IMR-90 (cell line): ENCODE measurements around the gene ANO2. TPM values are rescaled to one million over a fixed set of nuclear protein-coding genes. Genes with fewer than 3 reads are reported as not detected.

Source experiments
- ATAC-seq: fragments of 200-7000 bp; cut with Tn5 transposase; 2 replicates; pipeline ENCODE4 v1.9.1; 2020; ENCODE audit warnings: low read depth, mild to moderate bottlenecking, moderate library complexity
- BruUV-seq: library from RNA; stranded (reverse); fragments of 400-500 nt; replicated peaks from 2 replicates; lab custom pipeline; 2021; lab: Mats Ljungman, UMichigan
- CTCF ChIA-PET: fragments of 300-600 bp; formaldehyde crosslinking; extraction: SDS; loops from one replicate; lab custom pipeline; 2021; ENCODE audit warnings: antibody characterized with exemption; lab: Yijun Ruan, JAX
- POLR2A ChIA-PET: fragments of 300-600 bp; sonication (Branson Sonifier 250); formaldehyde crosslinking; loops from one replicate; lab custom pipeline; 2022; ENCODE audit warnings: antibody characterized with exemption; ENCODE audit not compliant: unreplicated experiment; lab: Charles Lee
- DNase-seq: peaks from one replicate; pipeline ENCODE4 v3.0.0; 2013
- H2AFZ ChIP-seq: replicated peaks from 2 replicates; pipeline ENCODE3; 2013; ENCODE audit warnings: low read length, mild to moderate bottlenecking; ENCODE audit not compliant: poor library complexity
- H2AK5ac ChIP-seq: 2 replicates; pipeline ENCODE4 v1.6.1; 2013; ENCODE audit warnings: low read depth, low read length, inconsistent platforms
- H2AK9ac ChIP-seq: replicated peaks from 2 replicates; pipeline ENCODE3; 2013; ENCODE audit warnings: mild to moderate bottlenecking, low read depth, low read length, moderate library complexity; ENCODE audit not compliant: poor library complexity
- H2BK120ac ChIP-seq: 2 replicates; pipeline ENCODE4 v1.6.1; 2013; ENCODE audit warnings: low read depth, low read length, inconsistent platforms
- H2BK15ac ChIP-seq: 3 replicates; pipeline ENCODE4 v1.6.1; 2013; ENCODE audit warnings: low read depth, low read length, inconsistent platforms
- H2BK20ac ChIP-seq: 2 replicates; pipeline ENCODE4 v1.6.1; 2013; ENCODE audit warnings: low read depth, mild to moderate bottlenecking, inconsistent platforms, low read length, moderate library complexity
- H2BK5ac ChIP-seq: 2 replicates; pipeline ENCODE4 v1.6.1; 2013; ENCODE audit warnings: mild to moderate bottlenecking, low read depth, low read length, inconsistent platforms; ENCODE audit not compliant: poor library complexity, severe bottlenecking
- H3K14ac ChIP-seq: replicated peaks from 2 replicates; pipeline ENCODE4 v1.6.1; 2013; ENCODE audit warnings: low read depth, low read length, inconsistent platforms
- H3K18ac ChIP-seq: 2 replicates; pipeline ENCODE4 v1.6.1; 2013; ENCODE audit warnings: low read depth, low read length, control low read depth
- H3K23ac ChIP-seq: 2 replicates; pipeline ENCODE4 v1.6.1; 2013; ENCODE audit warnings: low read depth, low read length, inconsistent platforms
- H3K27ac ChIP-seq: 2 replicates; pipeline ENCODE4 v1.5.1; 2013; ENCODE audit warnings: mild to moderate bottlenecking, control low read depth, low read length; ENCODE audit not compliant: insufficient read depth
- H3K27me3 ChIP-seq: 2 replicates; pipeline ENCODE4 v1.6.1; 2013; ENCODE audit warnings: low read length; ENCODE audit not compliant: control insufficient read depth, insufficient read depth
- H3K36me3 ChIP-seq: 2 replicates; pipeline ENCODE4 v1.6.1; 2013; ENCODE audit warnings: low read length, mixed read lengths; ENCODE audit not compliant: control insufficient read depth, insufficient read depth
- H3K4ac ChIP-seq: 2 replicates; pipeline ENCODE4 v1.6.1; 2013; ENCODE audit warnings: low read depth, low read length, inconsistent platforms
- H3K4me1 ChIP-seq: 2 replicates; pipeline ENCODE4 v1.6.1; 2013; ENCODE audit warnings: low read length, mixed read lengths; ENCODE audit not compliant: control insufficient read depth, insufficient read depth
- H3K4me2 ChIP-seq: 2 replicates; pipeline ENCODE4 v1.6.1; 2013; ENCODE audit warnings: low read depth, mild to moderate bottlenecking, control low read depth, low read length, moderate library complexity
- H3K4me3 ChIP-seq: 2 replicates; pipeline ENCODE4 v1.5.1; 2013; ENCODE audit warnings: low read depth, mild to moderate bottlenecking, control low read depth, low read length, moderate library complexity; ENCODE audit not compliant: insufficient read depth
- H3K56ac ChIP-seq: 2 replicates; pipeline ENCODE4 v1.6.1; 2013; ENCODE audit warnings: low read length, inconsistent platforms; ENCODE audit not compliant: insufficient read depth; ENCODE audit errors: extremely low read depth
- H3K79me1 ChIP-seq, 2 experiments: 2 replicates each; pipeline ENCODE4 v1.6.1; 2013; ENCODE audit warnings: low read length in 2 of 2, inconsistent platforms in 1 of 2, low read depth in 1 of 2
- H3K9ac ChIP-seq: 2 replicates; pipeline ENCODE4 v1.6.1; 2013; ENCODE audit warnings: low read depth, low read length, control low read depth
- H3K9me1 ChIP-seq: 2 replicates; pipeline ENCODE4 v1.6.1; 2013; ENCODE audit warnings: low read length, inconsistent platforms; ENCODE audit not compliant: insufficient read depth
- H3K9me3 ChIP-seq: 2 replicates; pipeline ENCODE4 v1.6.1; 2013; ENCODE audit warnings: low read length; ENCODE audit not compliant: control insufficient read depth, insufficient read depth
- H4K20me1 ChIP-seq: 2 replicates; pipeline ENCODE4 v1.6.1; 2013; ENCODE audit warnings: low read length, inconsistent platforms; ENCODE audit not compliant: insufficient read depth
- H4K5ac ChIP-seq: 2 replicates; pipeline ENCODE4 v1.6.1; 2013; ENCODE audit warnings: mild to moderate bottlenecking, low read depth, low read length, control low read depth
- H4K8ac ChIP-seq, 2 experiments: 2 replicates each; pipeline ENCODE4 v1.6.1; 2013; ENCODE audit warnings: low read depth in 2 of 2, low read length in 2 of 2, control low read depth in 1 of 2, inconsistent platforms in 1 of 2
- H4K91ac ChIP-seq: 2 replicates; pipeline ENCODE4 v1.6.1; 2013; ENCODE audit warnings: low read depth, low read length, inconsistent platforms; ENCODE audit not compliant: insufficient read depth
- BHLHE40 ChIP-seq: fragments of 150-350 bp; IDR thresholded peaks from 2 replicates; pipeline ENCODE4 v1.6.1; 2016; ENCODE audit warnings: mild to moderate bottlenecking, low read depth, low read length
- CEBPB ChIP-seq: IDR thresholded peaks from 2 replicates; pipeline ENCODE4 v1.6.1; 2012; ENCODE audit warnings: low read depth, low read length, improper control_type of control experiment
- CHD1 ChIP-seq: IDR thresholded peaks from 2 replicates; pipeline ENCODE4 v1.6.1; 2012; ENCODE audit warnings: low read depth, low read length, improper control_type of control experiment
- CTCF ChIP-seq: conservative IDR thresholded peaks from 2 replicates; pipeline ENCODE4 v1.5.1; 2012; ENCODE audit warnings: mild to moderate bottlenecking, low read depth, low read length, improper control_type of control experiment
- ELK1 ChIP-seq: fragments of 150-350 bp; IDR thresholded peaks from 2 replicates; pipeline ENCODE4 v1.6.1; 2016; ENCODE audit warnings: low read depth, mild to moderate bottlenecking, low read length, moderate library complexity, borderline replicate concordance
- FOS ChIP-seq: fragments of 150-350 bp; IDR thresholded peaks from 2 replicates; pipeline ENCODE4 v1.6.1; 2016; ENCODE audit warnings: low read depth, low read length
- MAFK ChIP-seq: IDR thresholded peaks from 2 replicates; pipeline ENCODE4 v1.6.1; 2012; ENCODE audit warnings: low read depth, low read length, improper control_type of control experiment
- MAZ ChIP-seq: IDR thresholded peaks from 2 replicates; pipeline ENCODE4 v1.6.1; 2012; ENCODE audit warnings: low read depth, mild to moderate bottlenecking, low read length, improper control_type of control experiment, moderate library complexity, borderline replicate concordance
- MXI1 ChIP-seq: IDR thresholded peaks from 2 replicates; pipeline ENCODE4 v1.6.1; 2012; ENCODE audit warnings: low read depth, mild to moderate bottlenecking, low read length, moderate library complexity, borderline replicate concordance
- NFE2L2 ChIP-seq: fragments of 150-350 bp; IDR thresholded peaks from 2 replicates; pipeline ENCODE4 v1.6.1; 2016; ENCODE audit warnings: low read depth, mild to moderate bottlenecking, low read length
- POLR2A ChIP-seq: IDR thresholded peaks from 2 replicates; pipeline ENCODE4 v1.6.1; 2012; ENCODE audit warnings: mild to moderate bottlenecking, low read depth, low read length
- RAD21 ChIP-seq: IDR thresholded peaks from 2 replicates; pipeline ENCODE4 v1.6.1; 2012; ENCODE audit warnings: low read length, improper control_type of control experiment
- RCOR1 ChIP-seq: IDR thresholded peaks from 2 replicates; pipeline ENCODE4 v1.6.1; 2012; ENCODE audit warnings: mild to moderate bottlenecking, low read length, improper control_type of control experiment; ENCODE audit not compliant: insufficient replicate concordance
- RFX5 ChIP-seq: IDR thresholded peaks from 2 replicates; pipeline ENCODE4 v1.8.0; 2012; ENCODE audit warnings: low read depth, mild to moderate bottlenecking, low read length, moderate library complexity
- SMC3 ChIP-seq: fragments of 150-350 bp; IDR thresholded peaks from 2 replicates; pipeline ENCODE4 v1.6.1; 2016; ENCODE audit warnings: low read depth, mild to moderate bottlenecking, antibody characterized with exemption, low read length, moderate library complexity
- USF2 ChIP-seq: fragments of 150-350 bp; IDR thresholded peaks from 2 replicates; pipeline ENCODE4 v1.6.1; 2017; ENCODE audit warnings: mild to moderate bottlenecking, antibody characterized with exemption, low read length, low read depth
- WGBS, 2 experiments: methylation state at CpG; one replicate each; pipeline versions ENCODE4 v1.1.5 to v1.1.7; 2013; ENCODE audit warnings: missing lambda C conversion rate in 2 of 2; ENCODE audit not compliant: insufficient read length in 1 of 2; ENCODE audit errors: extremely low coverage in 2 of 2; 5-methylcytosine and 5-hydroxymethylcytosine counted together
- dilution Hi-C: fragments of 300-500 bp; cut with HindIII; formaldehyde crosslinking; loops from one replicate; pipeline ENCODE4 v1.14.3; 2018; ENCODE audit warnings: low sequenced_read_pairs; ENCODE audit not compliant: unreplicated experiment
- in situ Hi-C: fragments of 300-500 bp; cut with MboI; formaldehyde crosslinking; loops from 3 replicates; pipeline ENCODE4 v1.14.3; 2019; ENCODE audit warnings: low sequenced_read_pairs, inconsistent platforms, mixed read lengths
- intact Hi-C: fragments of 100-400 bp; cut with micrococcal nuclease; formaldehyde crosslinking; loops from 2 replicates; pipeline ENCODE4 v1.10.0; 2022
- polyA plus RNA-seq, 3 experiments: library from polyadenylated mRNA; depleted of rRNA; stranded (reverse); fragments of >200 nt; gene quantifications; 2 replicates each; pipeline ENCODE4 v1.2.3, GENCODE V29; 2012; ENCODE audit warnings: low replicate concordance in 1 of 3
- total RNA-seq: library from RNA; depleted of rRNA; stranded (reverse); fragments of >200 nt; gene quantifications from 2 replicates; pipeline ENCODE4 v1.2.3, GENCODE V29; 2012

ANO2 gene
- total and polyA plus RNA-seq, 2 of the 4 experiments (the other 2 are of a cell fraction), result 0.22 TPM; not detected in 1

DNA sequence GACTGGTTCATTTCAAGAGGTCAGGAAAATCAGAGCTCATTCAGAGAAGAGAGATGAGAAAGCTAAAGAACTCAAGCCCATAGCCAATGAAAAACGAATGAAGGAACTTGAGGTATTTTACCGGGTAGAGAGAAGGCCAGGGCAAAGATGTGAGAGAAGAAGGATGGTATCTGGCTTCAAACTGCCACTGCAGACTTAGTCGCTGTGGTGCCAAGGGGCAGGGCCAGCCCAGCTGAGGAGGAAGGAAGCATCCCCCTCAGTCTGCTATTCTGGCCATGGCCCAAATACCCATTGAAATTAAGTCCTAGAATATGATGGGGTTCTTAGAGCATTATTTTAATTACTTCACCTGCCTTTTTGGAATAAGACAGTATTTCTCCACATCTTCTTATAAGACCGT is 69.2 kb downstream of the ANO2 start:
- intact Hi-C loops, result no loop called here
- H2BK5ac ChIP-seq, result no peak overlapping the region
- no peaks in the 10 kb centered on the region for H3K36me3 ChIP-seq
- CTCF ChIA-PET, result no interaction called here
- no TSS peak for BruUV-seq
- no peak overlapping the region for H4K5ac ChIP-seq
- H3K27me3 ChIP-seq, result peaks cover 12% of the 10 kb centered on the region
- no peak overlapping the region for H2AFZ ChIP-seq
- POLR2A ChIA-PET, result no interaction called here
- no peak overlapping the region for H4K91ac ChIP-seq
- H3K23ac ChIP-seq, result no peak overlapping the region
- H4K8ac ChIP-seq, result no peak overlapping the region
- DNase-seq (no peak), ATAC-seq (no peak)
- no peak overlapping the region for H2BK120ac ChIP-seq
- H3K4me3 ChIP-seq, result no peak overlapping the region
- H3K27ac ChIP-seq, result no peak overlapping the region
- H2BK20ac ChIP-seq, result no peak overlapping the region
- no peaks in the 10 kb centered on the region for H3K79me1 ChIP-seq
- H3K4me1 ChIP-seq, result no peaks in the 10 kb centered on the region
- dilution Hi-C loops, result no loop called here
- H3K9me3 ChIP-seq, result no peaks in the 10 kb centered on the region
- no peak overlapping the region for H3K18ac ChIP-seq
- no CpG with 5 or more reads among the region's 4 CpGs for WGBS, 2 experiments
- H2AK5ac ChIP-seq, result no peak overlapping the region
- H2AK9ac ChIP-seq, result no peak overlapping the region
- no peak overlapping the region for H3K9ac ChIP-seq
- TF ChIP-seq USF2 (no peak), RCOR1 (no peak), MXI1 (no peak), RAD21 (no peak), ELK1 (no peak), SMC3 (no peak), CTCF (no peak), BHLHE40 (no peak), CEBPB (no peak), FOS (no peak), MAFK (no peak), NFE2L2 (no peak), POLR2A (no peak), RFX5 (no peak), CHD1 (no peak), MAZ (no peak)
- H3K4ac ChIP-seq, result no peak overlapping the region
- H3K56ac ChIP-seq, result no peak overlapping the region
- no peak overlapping the region for H3K4me2 ChIP-seq
- in situ Hi-C loops, result no loop called here
- H3K9me1 ChIP-seq, result no peaks in the 10 kb centered on the region
- no peak overlapping the region for H3K14ac ChIP-seq
- H2BK15ac ChIP-seq, result no peak overlapping the region
- H4K20me1 ChIP-seq, result no peaks in the 10 kb centered on the region
